ENCODE results near the gene SLC27A1. TPM values are rescaled to one million over a fixed set of nuclear protein-coding genes. Genes with fewer than 3 reads are reported as not detected.

The SLC27A1 gene
- total and polyA plus RNA-seq, 12 donors: 4.9 to 107 (median 56.0) TPM

DNA sequence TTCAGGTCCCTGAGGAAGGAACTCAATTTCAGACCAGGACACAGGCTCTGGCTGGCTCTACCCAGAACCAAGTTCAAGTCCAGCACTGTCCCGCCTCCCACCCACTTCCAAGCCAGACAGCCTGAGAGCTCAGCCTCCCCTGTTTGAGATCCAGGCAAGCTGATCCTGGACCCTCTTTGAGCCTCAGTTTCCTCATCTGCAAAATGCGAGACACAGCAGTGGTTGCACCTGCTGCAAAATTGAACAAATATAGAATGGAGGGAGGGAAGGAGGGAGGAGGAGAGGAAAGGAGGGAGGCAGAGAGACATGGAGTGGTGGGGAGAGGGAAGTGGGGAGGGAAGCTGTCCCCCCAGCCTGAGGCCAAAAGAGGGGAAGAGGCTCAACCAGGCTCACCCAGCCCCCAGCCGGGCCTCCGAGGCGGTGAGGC is 22.6 kb upstream of the SLC27A1 start:
- H3K4me3 ChIP-seq: peak overlapping the region in 2 of 4 donors; percentile 51 to 70
- H3K4me1 ChIP-seq (replicated peaks in 1 of 2): peaks cover 0 to 3% of the 10 kb centered on the region in 2 donors
- no peaks in the 10 kb centered on the region for H3K27me3 ChIP-seq
- intact Hi-C loops (cut with DNase I): loop anchor here in 1 of 2 donors (10.0 kb wide), 1 partner anchor 327 kb away; no protein-coding TSS in a partner anchor
- H3K9me3 ChIP-seq (replicated peaks in 1 of 3): no peaks in the 10 kb centered on the region
- WGBS, 4 donors: 28 to 37% (median 33%) methylated on average over 5 of the region's 5 CpGs
- no peaks in the 10 kb centered on the region for H3K36me3 ChIP-seq (replicated peaks in 1 of 2)
- TF ChIP-seq POLR2A (IDR thresholded peaks at IDR 0.05): no peak
- no peak for DNase-seq
- H3K27ac ChIP-seq: peak overlapping the region in 3 of 5 donors; percentile 26 to 70 (median 70)

DNA sequence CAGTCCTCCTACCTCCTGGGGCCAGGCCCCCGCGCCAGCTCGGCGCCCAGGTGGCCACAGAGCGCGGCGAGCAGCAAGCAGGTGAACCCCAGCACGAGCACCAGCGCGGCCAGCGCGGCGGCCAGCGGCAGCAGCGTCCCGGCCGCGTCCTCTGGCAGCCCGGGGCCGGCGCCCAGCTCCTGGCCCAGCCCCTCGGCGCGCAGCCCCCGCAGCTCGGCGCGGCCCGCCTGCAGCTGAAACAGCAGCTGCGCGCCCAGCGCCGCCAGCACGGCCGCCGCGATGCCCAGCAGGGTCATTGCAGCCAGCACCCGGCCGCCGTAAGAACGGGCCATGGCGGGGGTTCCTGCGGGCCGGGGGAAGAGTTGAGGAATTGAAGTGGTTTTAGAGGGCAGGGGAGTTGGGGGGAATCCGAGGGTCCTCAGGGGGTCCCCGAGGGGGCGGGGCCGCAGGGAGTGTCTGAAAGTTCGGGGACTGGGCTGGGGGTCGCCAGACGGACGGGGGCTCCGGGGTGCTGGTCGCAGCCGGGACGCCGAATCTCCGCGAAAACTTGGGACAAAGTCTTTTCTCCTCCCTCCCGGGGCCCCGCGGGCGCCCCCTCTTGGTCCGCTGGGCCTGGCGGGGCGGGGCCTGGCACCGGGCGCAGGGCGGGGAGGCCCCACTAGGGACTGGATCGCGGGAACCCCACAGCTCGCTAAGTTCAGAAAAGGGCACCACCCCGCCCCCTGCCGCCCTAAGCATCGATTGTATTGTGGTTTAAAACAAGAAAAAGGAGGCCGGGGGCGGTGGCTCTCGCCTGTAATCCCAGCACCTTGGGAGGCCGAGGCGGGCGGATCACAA is 22.0 kb upstream of the SLC27A1 start, which contains the start of gene TMEM221:
Gene TMEM221, minus strand, starts transcription at position 538 of the 837 bp plus-strand sequence. Its CDS starts 206 bp downstream, at position 332.
- Histone ChIP-seq H3K36me3 (replicated peaks in 1 of 2) (no peaks in the 10 kb centered on the region), H3K4me1 (replicated peaks in 1 of 2) (peaks cover 0 to 3% of the 10 kb centered on the region in 2 donors), H3K9me3 (replicated peaks in 1 of 3) (no peaks in the 10 kb centered on the region), H3K27ac (peak within 1 kb of the TSS in 3 of 5 donors; percentile 26 to 70 (median 70)), H3K4me3 (peak within 1 kb of the TSS in 3 of 4 donors; percentile 18 to 70 (median 51)), H3K27me3 (no peaks in the 10 kb centered on the region)
- intact Hi-C loops (cut with DNase I): loop anchor here in 1 of 2 donors (10.0 kb wide), 1 partner anchor 326 kb away; no protein-coding TSS in a partner anchor
- peak; percentile 56 to 76 (median 62) for DNase-seq
- TF ChIP-seq, protein P1, sequence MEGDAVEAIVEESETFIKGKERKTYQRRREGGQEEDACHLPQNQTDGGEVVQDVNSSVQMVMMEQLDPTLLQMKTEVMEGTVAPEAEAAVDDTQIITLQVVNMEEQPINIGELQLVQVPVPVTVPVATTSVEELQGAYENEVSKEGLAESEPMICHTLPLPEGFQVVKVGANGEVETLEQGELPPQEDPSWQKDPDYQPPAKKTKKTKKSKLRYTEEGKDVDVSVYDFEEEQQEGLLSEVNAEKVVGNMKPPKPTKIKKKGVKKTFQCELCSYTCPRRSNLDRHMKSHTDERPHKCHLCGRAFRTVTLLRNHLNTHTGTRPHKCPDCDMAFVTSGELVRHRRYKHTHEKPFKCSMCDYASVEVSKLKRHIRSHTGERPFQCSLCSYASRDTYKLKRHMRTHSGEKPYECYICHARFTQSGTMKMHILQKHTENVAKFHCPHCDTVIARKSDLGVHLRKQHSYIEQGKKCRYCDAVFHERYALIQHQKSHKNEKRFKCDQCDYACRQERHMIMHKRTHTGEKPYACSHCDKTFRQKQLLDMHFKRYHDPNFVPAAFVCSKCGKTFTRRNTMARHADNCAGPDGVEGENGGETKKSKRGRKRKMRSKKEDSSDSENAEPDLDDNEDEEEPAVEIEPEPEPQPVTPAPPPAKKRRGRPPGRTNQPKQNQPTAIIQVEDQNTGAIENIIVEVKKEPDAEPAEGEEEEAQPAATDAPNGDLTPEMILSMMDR (IDR thresholded peaks at IDR 0.05): peak; percentile 26 to 58 (median 41)
- peak in 1 of 2 donors; percentile 19 for TF ChIP-seq POLR2A (IDR thresholded peaks at IDR 0.05)
- WGBS, 4 donors: 0 to 5% (median 3%) methylated on average over 11 to 80 of the region's 81 CpGs

DNA sequence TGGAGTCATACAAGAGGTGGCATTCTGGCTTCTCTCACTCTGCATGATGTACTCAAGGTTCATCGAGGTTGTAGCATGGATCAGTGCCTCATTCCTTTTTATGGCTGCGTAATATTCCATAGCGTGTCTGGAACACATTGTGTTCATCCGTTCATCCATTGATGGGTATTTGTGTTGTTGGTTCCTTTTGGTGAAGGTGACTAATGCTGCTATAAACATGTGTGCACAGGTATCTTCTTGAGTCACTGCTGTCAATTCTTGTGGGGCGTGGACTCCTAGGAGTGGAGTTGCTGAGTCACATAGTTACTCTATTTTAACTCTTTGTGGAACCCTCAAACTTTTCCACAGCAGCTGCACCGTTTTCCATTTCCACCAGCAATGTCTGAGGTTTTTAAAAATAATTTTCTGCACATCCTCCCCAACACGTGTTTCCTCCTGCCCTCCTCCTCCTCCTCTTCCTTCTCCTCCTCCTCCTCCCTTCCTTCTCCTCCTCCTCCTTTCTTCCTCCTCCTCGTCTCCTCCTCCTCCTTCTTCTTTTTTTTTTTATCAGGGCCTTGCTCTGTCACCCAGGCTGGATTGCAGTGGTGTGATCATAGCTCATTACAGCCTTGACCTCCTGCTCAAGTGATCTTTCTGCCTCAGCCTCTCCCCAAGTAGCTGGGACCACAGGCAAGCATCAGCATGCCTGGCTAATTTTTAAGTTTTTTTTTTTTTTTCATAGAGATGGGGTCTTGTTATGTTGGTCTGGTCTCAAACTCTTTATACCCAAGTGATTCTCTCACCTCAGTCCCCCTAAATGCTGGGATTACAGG is 19.9 kb upstream of the SLC27A1 start:
- TF ChIP-seq POLR2A (IDR thresholded peaks at IDR 0.05): no peak
- TF ChIP-seq, protein P1 (IDR thresholded peaks at IDR 0.05): no peak
- intact Hi-C loops (cut with DNase I): no loop called here
- 43 to 50% (median 44%) methylated on average over 8 of the region's 8 CpGs for WGBS, 4 donors

DNA sequence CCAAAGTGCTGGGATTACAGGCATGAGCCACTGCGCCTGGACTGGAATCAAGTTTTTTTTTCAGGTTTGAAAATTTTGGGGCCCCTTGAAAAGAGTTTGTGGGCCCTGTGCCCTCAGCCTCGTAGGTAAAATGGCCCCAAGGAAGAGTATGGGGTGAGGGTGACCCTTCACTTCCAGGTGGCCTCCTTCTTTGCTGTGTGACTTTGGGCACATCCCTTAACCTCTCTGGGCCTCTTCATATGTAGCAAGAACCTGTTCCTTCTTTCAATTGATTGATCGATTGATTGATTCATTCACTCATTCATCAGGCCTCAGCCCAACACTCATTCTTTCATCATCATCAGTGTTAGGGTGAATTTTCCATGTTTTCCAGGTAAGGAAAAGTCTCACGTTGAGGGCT is 18.5 kb upstream of the SLC27A1 start:
- no peak overlapping the region for H3K4me3 ChIP-seq
- intact Hi-C loops (cut with DNase I): no loop called here
- whole genome bisulfite sequencing, 4 donors: 85 to 89% (median 88%) methylated on average over 4 of the region's 4 CpGs
- peaks cover 17% of the 10 kb centered on the region for H3K27me3 ChIP-seq
- no peak for DNase-seq
- no peaks in the 10 kb centered on the region for H3K36me3 ChIP-seq (replicated peaks in 1 of 2)
- H3K4me1 ChIP-seq (replicated peaks in 1 of 2): peaks cover 0 to 3% of the 10 kb centered on the region in 2 donors
- no peak overlapping the region for H3K27ac ChIP-seq
- H3K9me3 ChIP-seq (replicated peaks in 1 of 3): no peaks in the 10 kb centered on the region
- TF ChIP-seq, protein P1 (IDR thresholded peaks at IDR 0.05): no peak
- no peak for TF ChIP-seq POLR2A (IDR thresholded peaks at IDR 0.05)

More for the DNA sequence above, 19.9 kb upstream of the SLC27A1 start:
- peaks cover 5% of the 10 kb centered on the region for H3K27me3 ChIP-seq
- no peak overlapping the region for H3K4me3 ChIP-seq
- H3K27ac ChIP-seq: peak overlapping the region in 1 of 5 donors; percentile 4
- H3K36me3 ChIP-seq (replicated peaks in 1 of 2): no peaks in the 10 kb centered on the region
- no peaks in the 10 kb centered on the region for H3K9me3 ChIP-seq (replicated peaks in 1 of 3)
- DNase-seq: peak in 4 of 7 donors; percentile 39 to 46 (median 42)
- peaks cover 0 to 3% of the 10 kb centered on the region in 2 donors for H3K4me1 ChIP-seq (replicated peaks in 1 of 2)
